Measurements from ENCODE around the gene RPL11. TPM values are rescaled to one million over a fixed set of nuclear protein-coding genes. Genes with fewer than 3 reads are reported as not detected.

RPL11 gene
- total and polyA plus RNA-seq, 12 donors, result 577 to 2,166 (median 635) TPM

Other genes starting within 250 kb of the RPL11 start
- 10 to 100 TPM; 15.5 to 58.4 (median 30.4) TPM for gene ASAP3, start 207.6 kb upstream of the RPL11 start, total RNA-seq
- 10 to 100 TPM; 22.9 to 58.2 TPM for gene ASAP3, start 207.6 kb upstream of the RPL11 start, polyA plus RNA-seq
- gene E2F2, start 160.6 kb upstream of the RPL11 start, total RNA-seq, result 1 to 10 TPM in 1 of 10 donors, under 1 TPM in 8, not detected in 1; 0.04 to 2.3 (median 0.17) TPM
- gene E2F2, start 160.6 kb upstream of the RPL11 start, polyA plus RNA-seq, result under 1 TPM in 1 of 2 donors, not detected in 1; 0.06 TPM
- 100 to 1,000 TPM in 3 of 10 donors, 10 to 100 TPM in 7; 44.7 to 148 (median 83.4) TPM for gene ID3, start 132.3 kb upstream of the RPL11 start, total RNA-seq
- 100 to 1,000 TPM in 1 of 2 donors, 10 to 100 TPM in 1; 73.6 to 217 TPM for gene ID3, start 132.3 kb upstream of the RPL11 start, polyA plus RNA-seq
- 10 to 100 TPM; 28.3 to 39.0 (median 34.3) TPM for gene ELOA, start 51.7 kb downstream of the RPL11 start, total RNA-seq
- 10 to 100 TPM; 11.2 to 14.9 TPM for gene ELOA, start 51.7 kb downstream of the RPL11 start, polyA plus RNA-seq
- gene PITHD1, start 86.6 kb downstream of the RPL11 start, total RNA-seq, result 10 to 100 TPM; 37.6 to 52.8 (median 43.3) TPM
- gene PITHD1, start 86.6 kb downstream of the RPL11 start, polyA plus RNA-seq, result 10 to 100 TPM; 25.3 to 71.7 TPM
- 10 to 100 TPM; 22.0 to 31.9 (median 27.0) TPM for gene LYPLA2, start 99.3 kb downstream of the RPL11 start, total RNA-seq
- gene LYPLA2, start 99.3 kb downstream of the RPL11 start, polyA plus RNA-seq, result 10 to 100 TPM; 25.8 to 54.5 TPM
- gene GALE, start 108.9 kb downstream of the RPL11 start, total RNA-seq, result 10 to 100 TPM in 2 of 10 donors, 1 to 10 TPM in 8; 5.3 to 14.1 (median 7.9) TPM
- gene GALE, start 108.9 kb downstream of the RPL11 start, polyA plus RNA-seq, result 10 to 100 TPM; 14.9 to 22.2 TPM
- 10 to 100 TPM; 27.8 to 44.3 (median 40.1) TPM for gene HMGCL, start 133.6 kb downstream of the RPL11 start, total RNA-seq
- 10 to 100 TPM; 25.7 to 26.9 TPM for gene HMGCL, start 133.6 kb downstream of the RPL11 start, polyA plus RNA-seq
- gene FUCA1, start 176.5 kb downstream of the RPL11 start, total RNA-seq, result 10 to 100 TPM; 10.6 to 34.0 (median 15.1) TPM
- 10 to 100 TPM; 11.2 to 13.3 TPM for gene FUCA1, start 176.5 kb downstream of the RPL11 start, polyA plus RNA-seq
- gene CNR2, start 221.6 kb downstream of the RPL11 start, total RNA-seq, result under 1 TPM in 1 of 10 donors, not detected in 9; 0.19 TPM
- under 1 TPM in 1 of 2 donors, not detected in 1; 0.01 TPM for gene CNR2, start 221.6 kb downstream of the RPL11 start, polyA plus RNA-seq

Data from heart right ventricle (tissue), 12 donors.